ENCODE data around the gene PLXNA4.

- no peak for TF ChIP-seq POLR2A (IDR thresholded peaks at IDR 0.05; ENCODE audit: borderline replicate concordance, extremely low read depth, insufficient read depth, insufficient read length)
- no peak for TF ChIP-seq CTCF (IDR thresholded peaks at IDR 0.05 in 2 of 3, conservative IDR thresholded peaks at IDR 0.05 in 1 of 3; ENCODE audit: borderline replicate concordance in 1 of 3, insufficient read depth in 1 of 3, low read depth in 2 of 3, low read length in 2 of 3)
- no peak for TF ChIP-seq REST (IDR thresholded peaks at IDR 0.05; ENCODE audit: low read depth)
- no peak for TF ChIP-seq SIN3A (IDR thresholded peaks at IDR 0.05; ENCODE audit: low read depth)
- TF ChIP-seq ATF3 (IDR thresholded peaks at IDR 0.05), result no peak
- TF ChIP-seq POLR2AphosphoS5 (IDR thresholded peaks at IDR 0.05; ENCODE audit: low read depth, low read length), result no peak
- TF ChIP-seq EZH2 (IDR thresholded peaks at IDR 0.05), result no peak
- TF ChIP-seq MAX (IDR thresholded peaks at IDR 0.05), result no peak
- TF ChIP-seq YY1 (IDR thresholded peaks at IDR 0.05; ENCODE audit: extremely low read depth, insufficient replicate concordance, low read depth, low read length), result no peak
- TF ChIP-seq CEBPB (IDR thresholded peaks at IDR 0.05; ENCODE audit: low read depth), result no peak
- TF ChIP-seq TCF7L2 (IDR thresholded peaks at IDR 0.05; ENCODE audit: borderline replicate concordance, extremely low read depth, insufficient read depth, insufficient read length), result no peak
- no peak for TF ChIP-seq EZH2phosphoT487 (IDR thresholded peaks at IDR 0.05; ENCODE audit: borderline replicate concordance)
These were observed 459.1 kb downstream of the PLXNA4 start for GRCh38 chr7:132117181-132117580.
